ENCODE measurements around the gene CNTNAP2.

GRCh38 chr7:148185041-148185440, 2068.4 kb downstream of the CNTNAP2 start:
- no peak for TF ChIP-seq SPI1 (IDR thresholded peaks at IDR 0.05; ENCODE audit: low read depth, low read length)
- no peak for TF ChIP-seq POLR2AphosphoS5 (IDR thresholded peaks at IDR 0.05; ENCODE audit: low read depth, low read length)
- no peak for TF ChIP-seq TAF1 (IDR thresholded peaks at IDR 0.05; ENCODE audit: low read depth, low read length)
- TF ChIP-seq POLR2A (IDR thresholded peaks at IDR 0.05; ENCODE audit: low read depth, low read length): no peak
- no peak for TF ChIP-seq PAX5 (IDR thresholded peaks at IDR 0.05; ENCODE audit: insufficient read depth, low read length, severe bottlenecking)
- no peak for TF ChIP-seq POU2F2 (IDR thresholded peaks at IDR 0.05; ENCODE audit: low read depth, low read length)
